Kidney glomerular epithelial cell (primary cell): ENCODE measurements around the gene EDARADD.
A peak's percentile ranks its signal among the peaks of the same experiment; 100 is the strongest.

ENCODE experiments used
- DNase-seq: peaks from one replicate; lab custom pipeline; 2025; lab: John Stamatoyannopoulos, UW

The EDARADD gene

GRCh38 chr1:236516929-236517704, 123.0 kb downstream of the EDARADD start:
- DNase-seq: peak; percentile 83

GRCh38 chr1:236518322-236518721, 124.2 kb downstream of the EDARADD start:
- DNase-seq: no peak

- no peak for DNase-seq
These were observed 126.4 kb downstream of the EDARADD start for GRCh38 chr1:236520445-236521005.

GRCh38 chr1:236522937-236523703, 129.0 kb downstream of the EDARADD start:
- DNase-seq: no peak

- DNase-seq: peak; percentile 33
These were observed 129.6 kb downstream of the EDARADD start, which contains the start of gene LGALS8 for GRCh38 chr1:236523704-236524141. Gene LGALS8 (plus strand): TSS chr1:236523982. CDS start chr1:236526071, 2,089 bp downstream.

- peak; percentile 54 for DNase-seq
These were observed 130.2 kb downstream of the EDARADD start for GRCh38 chr1:236524142-236524894.

GRCh38 chr1:236524895-236525184, 130.8 kb downstream of the EDARADD start:
- no peak for DNase-seq

- DNase-seq: no peak
These were observed 132.0 kb downstream of the EDARADD start for GRCh38 chr1:236526079-236526478.

GRCh38 chr1:236530286-236530685, 136.2 kb downstream of the EDARADD start:
- no peak for DNase-seq

- DNase-seq: no peak
These were observed 136.9 kb downstream of the EDARADD start for GRCh38 chr1:236530959-236531358.

- DNase-seq: no peak
These were observed 138.8 kb downstream of the EDARADD start for GRCh38 chr1:236532850-236533249.

- peak; percentile 16 for DNase-seq
These were observed 140.1 kb downstream of the EDARADD start for GRCh38 chr1:236534151-236534651.
